NCI-H1092 (cell line): ENCODE results near the gene C1orf53.
"Not testable (repeated sequence)": the region's sequence is repeated elsewhere in the genome, so short reads cannot be mapped to it uniquely, and the experiment has no call there.

Source experiments
- DNase-seq: peaks from one replicate; lab custom pipeline; 2025; lab: John Stamatoyannopoulos, UW

C1orf53 gene

DNA sequence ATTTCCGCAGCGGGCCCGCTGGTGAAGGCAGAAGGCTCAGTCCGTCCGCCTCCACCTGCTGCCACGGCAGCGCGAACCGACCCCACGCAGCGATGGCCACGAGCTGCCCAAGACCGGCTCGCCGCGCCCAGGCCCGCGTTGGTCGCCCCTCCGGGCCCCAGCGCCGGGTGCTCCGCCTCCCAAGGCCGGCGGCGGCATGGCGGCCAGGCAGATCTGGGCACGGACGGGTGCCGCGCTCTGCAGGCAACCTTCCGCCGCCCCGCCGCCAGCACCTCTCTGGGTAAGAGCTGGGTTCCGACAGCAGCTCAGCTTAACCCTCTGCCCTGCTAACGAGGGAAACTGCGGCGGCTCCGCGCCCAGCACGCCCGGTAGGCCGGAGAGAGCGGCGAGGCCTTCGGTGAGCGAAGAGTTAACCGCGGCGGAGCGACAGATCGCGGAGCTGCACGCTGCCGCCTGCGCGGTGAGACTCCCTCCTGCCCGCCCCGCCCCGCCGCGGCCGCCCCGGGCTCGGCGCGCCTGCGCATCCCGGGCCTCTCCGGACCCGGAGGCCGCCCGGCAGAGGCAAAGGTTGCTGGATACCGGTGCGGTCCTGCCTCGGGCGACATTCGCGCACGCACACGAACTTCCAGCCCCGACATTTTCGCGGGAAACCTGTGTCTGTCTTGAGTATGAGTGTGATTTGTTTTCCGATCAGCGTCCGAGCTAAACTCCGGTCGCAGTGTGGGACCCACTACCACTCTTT is at the start of gene C1orf53:
TSS of gene C1orf53 (plus strand) at position 177 of the 742 bp plus-strand sequence. CDS start at position 197, 20 bp downstream.
- DNase-seq: peak; percentile 84

DNA sequence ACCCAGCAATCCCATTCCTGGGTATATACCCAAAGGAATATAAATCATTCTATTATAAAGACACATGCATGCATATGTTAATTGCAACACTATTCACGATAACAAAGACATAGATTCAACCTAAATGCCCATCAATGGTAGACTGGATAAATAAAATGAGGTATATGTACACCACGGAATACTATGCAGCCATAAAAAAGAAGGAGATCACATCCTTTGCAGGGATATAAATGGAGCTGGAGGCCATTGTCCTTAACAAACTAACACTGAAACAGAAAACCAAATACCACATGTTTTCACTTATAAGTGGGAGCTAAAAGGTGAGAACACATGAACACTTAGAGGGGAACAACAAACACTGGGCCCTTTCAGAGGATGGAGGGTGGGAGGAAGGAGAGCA is 46.7 kb upstream of the C1orf53 start:
- DNase-seq: not testable (repeated sequence)

DNA sequence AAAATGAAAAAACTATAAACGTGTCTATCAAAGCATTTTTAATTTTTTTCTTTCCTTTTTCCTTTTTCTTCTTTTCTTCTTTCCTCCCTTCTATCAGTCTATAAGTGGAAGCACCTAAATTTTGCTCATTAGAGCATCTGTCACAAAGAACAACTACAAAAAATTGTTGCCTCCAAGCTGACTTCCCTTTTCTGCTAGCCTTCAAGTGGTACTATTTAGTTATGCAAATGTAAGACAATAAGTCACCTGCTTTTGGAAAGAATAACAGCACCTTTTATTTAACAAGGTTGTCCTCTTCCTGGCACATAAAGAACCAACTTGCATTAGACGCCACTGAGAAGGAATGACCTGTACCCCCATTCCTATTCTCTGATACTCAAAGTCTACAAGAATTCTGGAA is 45.0 kb upstream of the C1orf53 start:
- no peak for DNase-seq

DNA sequence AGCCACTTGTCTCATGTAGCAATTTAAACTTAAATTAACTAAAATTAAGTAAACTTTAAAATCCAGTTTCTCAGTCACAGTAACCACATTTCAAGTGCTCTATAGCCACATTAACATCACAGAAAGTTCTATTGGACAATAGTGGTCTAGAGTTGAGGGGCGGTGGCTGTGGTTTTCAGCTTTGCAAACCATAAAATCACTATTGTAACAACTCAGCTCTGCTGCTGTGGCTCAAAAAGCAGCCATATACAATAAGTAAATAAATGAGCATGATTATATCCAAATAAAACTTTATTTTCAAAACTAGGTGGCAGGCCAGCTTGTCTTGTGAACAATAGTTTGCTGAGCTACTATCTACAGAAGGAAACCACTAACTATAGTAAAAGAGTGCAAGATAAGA is 43.4 kb upstream of the C1orf53 start:
- DNase-seq: no peak

DNA sequence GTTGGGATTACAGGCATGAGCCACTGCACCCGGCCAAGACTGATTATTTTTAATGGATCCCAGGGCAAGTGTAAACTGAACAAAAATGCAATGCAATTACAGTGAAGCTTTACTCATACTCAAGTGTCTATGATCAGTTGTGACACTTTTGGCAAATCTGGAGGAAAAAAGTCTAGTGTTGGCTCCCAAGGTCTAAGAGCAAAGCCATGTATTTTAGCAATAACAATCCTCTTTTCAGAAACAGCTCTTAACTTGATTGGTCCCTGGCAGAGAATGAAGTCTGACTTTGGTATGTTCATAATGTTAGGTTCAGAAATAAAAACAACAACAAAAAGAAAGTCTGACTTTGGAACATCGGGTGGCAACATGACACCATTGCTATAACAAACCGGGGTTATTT is 40.2 kb upstream of the C1orf53 start:
- no peak for DNase-seq

DNA sequence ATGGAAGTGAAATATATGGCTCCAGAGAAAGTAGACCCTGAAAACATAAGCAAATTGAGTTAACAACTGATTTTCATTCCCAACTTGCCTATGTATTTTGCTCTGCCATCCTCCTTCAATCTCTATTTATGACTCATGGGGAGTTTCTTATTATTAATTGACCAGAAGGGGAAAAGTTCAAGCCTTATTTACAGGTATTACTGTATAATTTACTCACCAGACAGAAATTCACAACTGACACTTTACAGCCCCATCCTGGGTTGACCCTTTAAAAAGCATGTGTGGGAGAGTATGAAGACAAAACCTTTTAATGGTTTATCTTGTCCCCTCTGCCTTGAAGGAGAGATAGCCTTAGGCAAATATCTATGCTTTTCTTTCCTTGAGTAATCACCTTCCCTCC is 39.8 kb upstream of the C1orf53 start:
- no peak for DNase-seq

DNA sequence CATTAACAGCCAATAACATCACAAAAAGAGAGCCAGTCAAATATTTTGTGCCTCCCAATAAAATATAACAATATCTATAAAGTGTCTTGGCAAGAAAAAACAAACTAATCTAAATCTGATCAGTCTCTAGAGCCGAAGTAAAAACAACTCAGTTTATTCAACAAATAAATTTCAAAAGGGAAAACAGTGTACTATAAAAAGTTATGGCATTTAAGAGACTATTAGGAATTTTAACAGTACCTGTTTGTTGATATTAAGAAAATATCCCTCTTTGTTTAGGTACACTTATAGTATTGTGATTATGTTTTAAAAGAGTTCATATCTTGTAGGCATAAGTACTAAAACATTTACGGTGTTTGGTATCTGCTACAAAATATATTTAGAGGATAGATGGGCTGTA is 36.6 kb upstream of the C1orf53 start:
- no peak for DNase-seq

DNA sequence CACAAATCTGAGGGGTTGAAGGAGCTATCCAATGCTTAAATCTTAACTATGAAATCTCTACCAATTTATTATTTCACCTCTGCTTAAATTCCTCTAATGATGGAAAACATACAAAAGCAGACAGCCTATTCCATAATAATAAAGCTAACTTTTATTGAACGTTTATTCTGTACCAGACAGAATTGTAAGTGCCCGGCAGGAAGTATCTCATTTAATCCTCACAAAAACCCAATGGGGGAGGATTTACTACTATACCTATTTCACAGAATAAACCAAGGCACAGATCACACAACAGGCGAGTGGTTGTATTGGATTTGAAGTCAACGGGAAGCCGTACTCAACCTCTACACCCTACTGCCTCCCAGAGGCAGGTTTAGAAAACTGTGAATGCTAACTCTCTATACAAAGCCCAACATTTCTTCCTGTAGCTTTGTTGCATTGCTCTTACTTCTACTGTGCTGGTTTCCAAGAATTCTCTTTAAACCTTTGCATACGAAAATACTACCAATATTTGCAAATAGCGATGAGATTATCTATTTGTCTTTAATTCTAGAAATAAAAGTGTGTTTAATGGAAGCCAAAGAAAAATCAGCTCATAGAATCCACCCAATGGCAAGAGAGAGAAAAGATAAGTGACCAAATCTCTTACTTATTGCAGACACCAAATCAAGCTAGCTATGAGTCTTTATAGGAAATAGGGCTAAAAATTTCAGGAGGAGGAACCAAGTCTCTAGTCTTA is 33.5 kb upstream of the C1orf53 start:
- DNase-seq: no peak

DNA sequence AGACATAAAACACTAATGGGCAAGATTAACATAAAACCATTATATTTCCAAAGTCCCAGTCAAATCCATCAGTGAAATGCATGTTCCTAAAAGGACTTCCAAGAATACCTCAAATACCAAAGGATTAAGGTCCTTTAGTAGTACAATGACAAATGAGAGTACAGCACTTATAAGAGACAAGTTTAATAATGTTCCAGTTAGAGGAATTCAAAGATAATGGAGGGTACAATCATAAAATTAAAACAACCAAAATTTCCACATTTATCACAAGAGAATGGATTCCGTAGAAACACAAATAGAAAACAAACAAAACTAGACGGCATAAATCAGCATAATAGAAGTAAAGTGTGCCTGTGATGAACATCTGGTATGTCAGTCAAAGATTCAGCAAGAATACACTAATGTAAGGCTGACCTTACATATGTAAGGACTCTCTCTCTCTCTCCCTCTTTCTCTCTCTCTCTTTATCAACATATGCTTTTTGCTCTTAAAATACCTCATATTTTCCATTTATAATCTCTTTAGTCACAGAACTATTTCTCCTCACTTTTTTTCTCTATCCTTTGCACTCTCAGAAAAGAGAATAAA is 32.8 kb upstream of the C1orf53 start:
- no peak for DNase-seq

DNA sequence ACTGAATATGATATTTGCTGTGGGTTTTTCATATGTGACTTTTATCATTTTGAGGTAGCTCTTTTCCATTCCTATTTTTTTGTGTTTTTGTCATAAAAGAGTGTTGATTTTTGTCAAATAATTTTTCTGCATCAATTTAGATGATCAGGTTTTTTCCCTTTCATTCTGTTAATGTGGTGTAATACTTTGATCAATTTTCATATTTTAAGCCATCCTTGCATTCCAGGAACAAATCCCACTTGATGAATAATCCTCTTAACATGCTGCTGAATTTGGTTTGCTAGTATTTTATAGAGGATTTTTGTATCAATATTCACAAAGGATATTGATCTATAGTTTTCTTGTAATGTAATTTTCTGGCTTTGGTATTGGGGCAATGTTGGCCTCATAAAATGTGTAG is 25.5 kb upstream of the C1orf53 start:
- no peak for DNase-seq

DNA sequence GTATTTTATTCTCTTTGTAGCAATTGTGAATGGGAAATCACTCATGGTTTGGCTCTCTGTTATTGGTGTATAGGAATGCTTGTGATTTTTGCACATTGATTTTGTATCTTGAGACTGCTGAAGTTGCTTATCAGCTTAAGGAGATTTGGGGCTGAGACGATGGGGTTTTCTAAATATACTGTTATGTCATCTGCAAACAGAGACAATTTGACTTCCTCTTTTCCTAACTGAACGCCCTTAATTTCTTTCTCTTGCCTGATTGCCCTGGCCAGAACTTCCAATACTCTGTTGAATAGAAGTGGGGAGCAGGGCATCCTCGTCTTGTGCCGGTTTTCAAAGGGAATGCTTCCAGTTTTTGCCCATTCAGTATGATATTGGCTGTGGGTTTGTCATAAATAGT is 22.0 kb upstream of the C1orf53 start:
- DNase-seq: not testable (repeated sequence)

DNA sequence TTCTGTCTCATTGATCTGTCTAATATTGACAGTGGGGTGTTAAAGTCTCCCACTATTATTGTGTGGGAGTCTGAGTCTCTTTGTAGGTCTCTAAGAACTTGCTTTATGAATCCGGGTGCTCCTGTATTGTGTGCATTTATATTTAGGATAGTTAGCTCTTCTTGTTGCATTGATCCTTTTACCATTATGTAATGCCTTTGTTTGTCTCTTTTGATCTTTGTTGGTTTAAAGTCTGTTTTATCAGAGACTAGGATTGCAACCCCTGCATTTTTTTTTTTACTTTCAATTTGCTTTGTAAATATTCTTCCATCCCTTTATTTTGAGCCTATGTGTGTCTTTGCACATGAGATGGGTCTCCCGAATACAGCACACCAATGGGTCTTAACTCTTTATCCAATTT is 20.2 kb upstream of the C1orf53 start:
- not testable (repeated sequence) for DNase-seq

DNA sequence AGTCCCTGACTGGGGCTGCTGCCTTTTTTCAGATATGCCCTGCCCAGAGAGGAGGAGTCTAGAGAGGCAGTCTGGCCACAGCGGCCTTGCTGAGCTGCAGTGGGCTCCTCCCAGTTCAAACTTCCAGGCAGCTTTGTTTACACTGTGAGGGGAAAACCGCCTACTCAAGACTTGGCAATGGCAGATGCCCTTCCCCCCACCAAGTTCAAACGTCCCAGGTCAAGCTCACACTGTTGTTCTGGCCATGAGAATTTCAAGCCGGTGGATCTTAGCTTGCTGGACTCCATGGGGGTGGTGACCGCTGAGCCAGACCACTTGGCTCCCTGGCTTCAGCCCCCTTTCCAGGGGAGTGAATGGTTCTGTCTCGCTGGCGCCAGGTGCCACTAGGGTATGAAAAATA is 18.3 kb upstream of the C1orf53 start:
- no peak for DNase-seq

DNA sequence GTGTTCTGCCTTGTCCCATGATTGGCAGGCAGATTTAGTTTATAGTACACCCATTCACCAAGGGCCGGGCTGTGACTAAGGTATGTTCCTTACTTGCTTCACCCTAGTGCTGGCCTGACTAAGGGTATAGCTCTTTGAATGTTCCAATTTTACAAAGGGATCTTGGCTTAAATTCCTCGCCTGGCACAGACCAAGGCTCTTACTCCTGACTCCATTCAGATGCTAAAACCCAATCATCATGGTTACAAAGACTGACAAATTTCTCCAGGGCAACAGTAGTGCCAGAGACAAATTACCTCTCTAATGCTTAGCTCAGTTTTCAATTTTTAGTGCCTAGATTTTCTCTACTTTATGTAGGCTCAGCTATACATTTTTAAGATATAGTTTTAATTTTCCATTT is 11.5 kb upstream of the C1orf53 start:
- no peak for DNase-seq

DNA sequence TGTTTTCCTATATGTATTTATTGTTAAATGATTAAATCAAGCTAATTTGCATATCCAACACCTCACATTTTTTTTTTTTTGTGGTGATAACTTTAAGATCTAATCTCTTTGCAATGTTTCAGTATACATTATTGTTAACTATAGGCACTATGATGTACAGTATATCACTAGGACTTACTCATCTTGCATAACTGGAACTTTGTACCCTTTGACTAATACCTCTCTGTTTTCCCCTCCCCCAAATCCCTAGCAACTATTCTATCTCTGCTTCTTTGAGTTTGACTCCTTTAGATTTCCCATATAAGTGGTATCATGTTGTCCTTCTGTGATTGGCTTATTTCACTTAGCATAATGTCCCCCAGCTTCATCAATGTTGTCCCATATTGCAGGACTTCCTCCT is 9.7 kb upstream of the C1orf53 start:
- no peak for DNase-seq

DNA sequence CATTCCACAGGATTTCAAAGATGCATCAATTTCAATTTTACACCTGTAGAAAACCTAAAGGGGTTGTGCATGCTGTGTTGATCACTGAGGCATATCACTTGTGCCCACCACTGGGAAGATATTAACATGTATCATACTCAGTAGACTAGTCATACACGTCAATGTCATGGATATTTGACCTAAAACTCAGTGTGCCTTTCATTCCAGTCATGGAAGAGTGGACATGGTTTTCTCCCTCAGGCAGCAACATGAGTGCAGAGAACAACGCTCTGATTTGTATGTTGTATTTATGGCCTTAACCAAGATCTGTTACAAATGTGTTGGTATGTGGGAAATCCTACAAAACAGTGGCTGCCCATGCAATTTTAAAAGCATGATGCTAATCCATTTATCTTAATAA is 6.1 kb upstream of the C1orf53 start:
- no peak for DNase-seq

DNA sequence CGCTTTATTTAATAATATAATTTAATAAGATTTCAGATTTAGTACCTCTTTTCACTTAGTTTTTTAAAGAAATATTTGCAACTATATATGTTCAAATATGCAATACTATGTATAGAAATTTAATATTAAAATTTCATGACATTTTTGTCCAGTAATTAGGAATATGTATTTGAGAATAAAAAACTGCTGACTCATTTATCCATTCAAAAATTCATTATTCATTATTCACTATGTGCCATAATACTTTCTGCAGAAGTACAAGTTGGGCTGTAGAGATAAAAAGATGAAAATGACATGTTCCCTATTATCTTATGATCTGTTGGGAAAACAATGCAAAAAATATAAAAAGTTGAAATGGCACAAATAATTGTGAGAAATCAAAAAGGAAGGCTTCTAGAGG is 3.4 kb upstream of the C1orf53 start:
- DNase-seq: no peak

DNA sequence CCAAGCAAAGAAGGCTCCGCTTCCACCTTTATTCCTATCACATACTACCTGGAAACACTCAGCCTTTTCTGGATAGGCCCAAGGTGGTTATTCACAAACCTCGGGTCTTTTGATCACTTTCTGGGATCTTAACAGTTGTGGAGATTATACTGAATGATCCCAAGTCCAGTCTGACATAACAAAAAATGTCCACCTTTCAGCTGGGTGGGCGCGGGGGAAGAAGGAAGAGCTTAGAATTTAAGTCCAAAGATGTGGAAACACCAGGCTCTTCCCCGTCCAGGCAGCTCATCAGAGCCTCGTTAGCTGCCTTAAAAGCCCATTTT is 338 bp upstream of the C1orf53 start:
- no peak for DNase-seq

DNA sequence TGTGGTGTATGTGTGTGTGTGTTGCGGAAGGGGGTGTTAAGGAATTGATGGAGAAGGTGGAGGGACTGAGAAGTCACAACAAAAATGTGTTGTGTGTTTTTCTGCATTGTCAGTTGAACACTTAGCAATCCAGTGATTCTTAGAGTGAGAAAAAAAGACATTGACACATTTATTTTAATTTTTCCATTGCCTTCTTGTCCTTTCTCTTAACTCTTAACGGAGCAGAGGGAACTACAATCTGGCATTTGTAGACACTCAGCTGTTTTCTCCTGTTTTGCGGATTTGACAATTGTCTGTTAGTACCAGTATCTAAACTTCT is 725 bp downstream of the C1orf53 start:
- DNase-seq: no peak

DNA sequence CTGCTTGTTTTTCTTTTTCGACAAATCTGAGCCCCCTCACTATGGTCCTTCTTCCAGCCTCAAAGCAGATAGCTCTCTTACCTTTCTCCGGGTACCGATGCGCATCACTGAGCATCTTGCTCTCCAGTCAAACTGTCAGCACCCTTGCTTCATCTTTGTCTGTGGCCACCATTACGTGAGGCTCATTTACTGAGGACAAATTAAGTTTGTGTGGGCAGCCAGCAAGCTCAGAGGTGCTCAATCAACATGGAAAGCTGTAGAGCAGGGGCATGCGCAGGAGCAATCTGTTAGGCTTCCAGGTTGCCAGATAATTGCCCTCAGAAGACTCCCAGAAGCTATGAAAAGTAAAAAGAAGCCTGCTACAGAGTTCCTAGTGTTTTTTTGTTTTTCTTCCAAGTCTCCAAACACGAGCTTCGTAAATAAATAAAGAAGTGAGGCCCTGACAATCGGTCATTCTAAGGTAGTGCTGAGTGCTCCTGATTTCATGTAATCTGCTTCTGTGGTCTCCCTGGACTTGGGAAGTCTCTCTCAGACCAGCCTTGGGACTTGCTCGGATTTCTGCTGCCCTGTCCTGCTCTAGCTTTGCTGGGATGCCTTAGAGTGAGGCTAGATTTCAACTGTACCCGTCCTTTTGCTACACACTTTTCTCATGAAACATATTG is 1.8 kb downstream of the C1orf53 start:
- no peak for DNase-seq

DNA sequence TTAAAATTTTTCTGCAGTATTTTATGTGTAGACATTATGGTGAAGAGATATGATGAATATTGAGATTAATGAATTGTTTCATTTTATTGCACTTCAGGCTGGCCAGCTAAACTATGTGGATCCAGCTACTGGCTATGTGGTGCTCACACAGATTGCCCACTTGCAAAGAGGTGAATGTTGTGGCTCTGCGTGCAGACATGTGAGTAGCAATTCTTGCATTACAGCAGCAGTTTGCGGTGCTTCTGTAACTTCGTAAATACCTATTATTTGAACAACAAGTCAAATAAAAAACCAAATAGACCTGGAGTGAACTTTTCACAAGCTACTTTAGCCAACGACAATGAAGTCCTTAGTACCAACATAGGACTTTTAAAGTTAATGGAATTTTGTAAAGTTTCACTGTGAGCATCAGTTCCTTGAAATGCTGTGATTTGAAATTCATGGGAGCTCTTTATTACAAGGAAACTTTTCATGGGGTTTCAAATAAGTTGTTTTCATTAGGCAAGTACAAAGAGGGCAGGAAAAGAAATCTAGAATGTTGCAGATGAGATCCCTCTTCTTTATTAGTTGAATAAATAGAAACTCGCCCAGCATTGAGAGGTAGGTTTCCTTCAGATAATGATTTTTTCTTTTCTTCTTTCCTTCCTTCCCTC is 3.4 kb downstream of the C1orf53 start:
- no peak for DNase-seq

DNA sequence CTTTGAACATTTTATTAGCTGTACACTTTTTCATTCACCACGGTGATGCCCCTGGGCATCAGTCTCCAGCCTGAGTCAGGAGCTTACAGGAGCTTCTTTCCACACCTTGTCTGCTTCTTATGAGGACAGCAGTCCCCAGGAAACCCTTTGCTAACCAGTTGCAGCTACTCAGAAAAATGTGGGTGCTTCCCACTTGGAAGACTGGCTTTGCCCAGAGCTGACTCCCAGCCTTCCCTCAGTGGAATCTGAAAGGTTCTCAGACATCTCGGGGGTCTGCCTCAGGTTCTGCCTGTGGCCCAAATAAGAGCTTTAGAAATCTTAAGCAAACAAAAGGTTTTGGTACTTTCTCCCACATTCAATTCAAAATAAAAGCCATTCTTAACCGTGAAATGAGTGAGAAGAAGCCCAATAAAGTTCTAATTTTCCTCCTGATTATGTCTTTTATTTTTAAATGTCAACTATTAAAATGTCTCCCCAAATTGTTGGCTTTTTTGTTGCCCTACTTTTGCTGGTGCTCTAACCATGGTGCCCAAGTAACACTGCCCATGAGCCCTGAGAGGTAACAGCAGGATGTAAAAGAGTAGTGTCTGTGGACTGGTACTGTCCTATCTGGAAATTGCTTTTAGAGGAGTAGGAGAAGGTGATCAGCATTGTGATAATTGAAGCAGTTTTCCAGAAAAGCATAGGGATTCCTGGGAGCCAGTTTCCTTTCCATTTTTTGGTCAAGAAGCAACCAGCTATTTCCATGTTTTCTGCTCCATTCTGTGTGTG is 5.6 kb downstream of the C1orf53 start:
- DNase-seq: no peak
